Measurements from ENCODE around the gene RHBDD1.

DNA sequence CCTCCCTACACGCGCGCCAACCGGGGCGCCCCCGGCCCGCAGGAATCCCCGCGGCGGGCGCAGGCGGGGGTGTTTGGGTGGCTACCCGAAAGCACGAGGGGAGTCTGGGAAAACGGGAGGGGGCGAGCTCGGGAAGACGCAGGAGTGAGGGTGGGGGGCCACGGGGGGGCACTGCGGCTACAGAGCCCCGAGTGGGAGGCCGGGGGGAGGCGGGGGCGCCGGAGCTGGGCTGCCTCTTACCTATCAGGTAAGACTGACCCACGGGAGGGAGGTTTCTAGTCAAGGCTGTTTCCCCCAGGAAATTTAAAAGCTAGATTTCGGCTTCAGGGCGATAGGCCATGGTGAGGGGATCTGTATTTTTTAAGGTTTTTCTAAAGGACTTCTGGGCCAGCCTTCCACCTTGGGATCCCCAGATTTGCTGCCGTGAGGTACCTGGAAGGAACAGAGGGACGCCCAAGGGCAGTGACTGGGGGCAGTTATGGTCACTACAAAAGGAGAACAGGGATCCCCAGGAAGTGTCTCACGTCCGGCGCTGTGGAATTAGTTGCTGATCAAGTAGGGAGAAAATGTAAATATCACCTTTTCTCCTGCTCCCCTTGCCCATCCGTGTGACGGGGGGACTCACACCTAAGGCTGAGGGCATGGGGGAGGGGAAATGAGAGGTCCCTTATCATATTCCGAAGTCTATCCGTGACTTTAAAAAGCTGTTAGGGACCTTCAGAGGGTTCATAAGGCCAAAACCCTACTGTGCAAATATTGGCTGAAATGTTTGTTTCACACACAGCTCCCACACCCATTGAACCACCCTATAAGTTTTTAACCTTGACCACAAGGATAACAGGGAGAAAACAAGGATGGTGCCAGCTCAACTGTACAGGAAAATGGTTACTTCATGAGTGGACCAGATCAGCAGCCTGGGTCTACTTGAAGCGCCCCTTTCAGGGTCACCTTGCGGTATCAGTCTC, 35.6 kb upstream of the RHBDD1 start:
- no peak for TF ChIP-seq POLR2A (IDR thresholded peaks at IDR 0.05; ENCODE audit: low read depth, low read length)
- TF ChIP-seq, protein P1, sequence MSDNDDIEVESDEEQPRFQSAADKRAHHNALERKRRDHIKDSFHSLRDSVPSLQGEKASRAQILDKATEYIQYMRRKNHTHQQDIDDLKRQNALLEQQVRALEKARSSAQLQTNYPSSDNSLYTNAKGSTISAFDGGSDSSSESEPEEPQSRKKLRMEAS (IDR thresholded peaks at IDR 0.05; ENCODE audit: insufficient read depth, insufficient read length), result no peak
- TF ChIP-seq, protein P2, sequence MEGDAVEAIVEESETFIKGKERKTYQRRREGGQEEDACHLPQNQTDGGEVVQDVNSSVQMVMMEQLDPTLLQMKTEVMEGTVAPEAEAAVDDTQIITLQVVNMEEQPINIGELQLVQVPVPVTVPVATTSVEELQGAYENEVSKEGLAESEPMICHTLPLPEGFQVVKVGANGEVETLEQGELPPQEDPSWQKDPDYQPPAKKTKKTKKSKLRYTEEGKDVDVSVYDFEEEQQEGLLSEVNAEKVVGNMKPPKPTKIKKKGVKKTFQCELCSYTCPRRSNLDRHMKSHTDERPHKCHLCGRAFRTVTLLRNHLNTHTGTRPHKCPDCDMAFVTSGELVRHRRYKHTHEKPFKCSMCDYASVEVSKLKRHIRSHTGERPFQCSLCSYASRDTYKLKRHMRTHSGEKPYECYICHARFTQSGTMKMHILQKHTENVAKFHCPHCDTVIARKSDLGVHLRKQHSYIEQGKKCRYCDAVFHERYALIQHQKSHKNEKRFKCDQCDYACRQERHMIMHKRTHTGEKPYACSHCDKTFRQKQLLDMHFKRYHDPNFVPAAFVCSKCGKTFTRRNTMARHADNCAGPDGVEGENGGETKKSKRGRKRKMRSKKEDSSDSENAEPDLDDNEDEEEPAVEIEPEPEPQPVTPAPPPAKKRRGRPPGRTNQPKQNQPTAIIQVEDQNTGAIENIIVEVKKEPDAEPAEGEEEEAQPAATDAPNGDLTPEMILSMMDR (IDR thresholded peaks at IDR 0.05; ENCODE audit: extremely low read depth in 1 of 2, insufficient read depth in 1 of 2, low read depth in 1 of 2, low read length in 2 of 2), result no peak
